NCI-H2196 treated with DMSO at 0.1 percent for 48 hours (cell line): ENCODE results near the gene NUP62.
"Not testable (repeated sequence)": the region's sequence is repeated elsewhere in the genome, so short reads cannot be mapped to it uniquely, and the experiment has no call there.

ENCODE experiments used
- DNase-seq: peaks from one replicate; lab custom pipeline; 2025; ENCODE audit not compliant: unreplicated experiment; lab: John Stamatoyannopoulos, UW

NUP62 gene

GRCh38 chr19:49929121-49929610, at the start of gene NUP62, which contains the start of gene ATF5:
TSS of gene NUP62 (minus strand) at chr19:49929504. CDS start at chr19:49909807, 19,697 bp downstream.
TSS of gene ATF5 (plus strand) at chr19:49929205. CDS start at chr19:49930851, 1,646 bp downstream.
- DNase-seq: peak; percentile 88

- DNase-seq: no peak
These were observed 49.0 kb upstream of the NUP62 start for GRCh38 chr19:49978324-49978723.

- DNase-seq: no peak
These were observed 48.6 kb upstream of the NUP62 start for GRCh38 chr19:49977881-49978280.

GRCh38 chr19:49977076-49977475, 47.8 kb upstream of the NUP62 start:
- DNase-seq: no peak

- no peak for DNase-seq
These were observed 47.2 kb upstream of the NUP62 start for GRCh38 chr19:49976496-49976895.

- DNase-seq: no peak
These were observed 45.7 kb upstream of the NUP62 start for GRCh38 chr19:49975051-49975450.

GRCh38 chr19:49973987-49974386, 44.7 kb upstream of the NUP62 start:
- no peak for DNase-seq

- DNase-seq: no peak
These were observed 43.5 kb upstream of the NUP62 start for GRCh38 chr19:49972841-49973240.

- no peak for DNase-seq
These were observed 42.7 kb upstream of the NUP62 start for GRCh38 chr19:49971991-49972411.

- DNase-seq: not testable (repeated sequence)
These were observed 40.1 kb upstream of the NUP62 start for GRCh38 chr19:49969355-49969754.

GRCh38 chr19:49968279-49968922, 39.1 kb upstream of the NUP62 start:
- DNase-seq: no peak

- DNase-seq: not testable (repeated sequence)
These were observed 31.7 kb upstream of the NUP62 start, which contains the start of gene SIGLEC11 for GRCh38 chr19:49960980-49961379. TSS of gene SIGLEC11 (minus strand) at chr19:49961172. CDS start at chr19:49961081, 91 bp downstream.

- DNase-seq: not testable (repeated sequence)
These were observed 30.6 kb upstream of the NUP62 start for GRCh38 chr19:49959892-49960291.

GRCh38 chr19:49958596-49958995, 29.3 kb upstream of the NUP62 start:
- DNase-seq: not testable (repeated sequence)

- not testable (repeated sequence) for DNase-seq
These were observed 28.8 kb upstream of the NUP62 start for GRCh38 chr19:49958144-49958543.

- no peak for DNase-seq
These were observed 28.1 kb upstream of the NUP62 start for GRCh38 chr19:49957262-49957915.

- DNase-seq: no peak
These were observed 26.8 kb upstream of the NUP62 start for GRCh38 chr19:49956115-49956495.

GRCh38 chr19:49954933-49955332, 25.6 kb upstream of the NUP62 start:
- DNase-seq: no peak

GRCh38 chr19:49954092-49954829, 25.0 kb upstream of the NUP62 start:
- no peak for DNase-seq

- DNase-seq: no peak
These were observed 24.1 kb upstream of the NUP62 start for GRCh38 chr19:49953416-49953815.

- DNase-seq: no peak
These were observed 23.6 kb upstream of the NUP62 start for GRCh38 chr19:49952906-49953305.

GRCh38 chr19:49952479-49952836, 23.2 kb upstream of the NUP62 start:
- DNase-seq: no peak
